AG10803 (cell line): ENCODE measurements around the gene NKRF.

Experiments
- DNase-seq: peaks from one replicate; pipeline ENCODE4 v3.0.0; 2010; ENCODE audit warnings: low read depth
- H3K4me3 ChIP-seq: 2 replicates; pipeline ENCODE4 v1.5.1; 2011; ENCODE audit warnings: mild to moderate bottlenecking, low read length, control low read depth
- CTCF ChIP-seq: conservative IDR thresholded peaks from 2 replicates; pipeline ENCODE4 v1.5.1; 2011; ENCODE audit warnings: mild to moderate bottlenecking, low read length, control low read depth, inconsistent platforms

Gene NKRF

GRCh38 chrX:119589810-119590209 lies 16.4 kb downstream of the NKRF start:
- no peak overlapping the region for H3K4me3 ChIP-seq
- no peak for TF ChIP-seq CTCF
- DNase-seq, result no peak

DNA sequence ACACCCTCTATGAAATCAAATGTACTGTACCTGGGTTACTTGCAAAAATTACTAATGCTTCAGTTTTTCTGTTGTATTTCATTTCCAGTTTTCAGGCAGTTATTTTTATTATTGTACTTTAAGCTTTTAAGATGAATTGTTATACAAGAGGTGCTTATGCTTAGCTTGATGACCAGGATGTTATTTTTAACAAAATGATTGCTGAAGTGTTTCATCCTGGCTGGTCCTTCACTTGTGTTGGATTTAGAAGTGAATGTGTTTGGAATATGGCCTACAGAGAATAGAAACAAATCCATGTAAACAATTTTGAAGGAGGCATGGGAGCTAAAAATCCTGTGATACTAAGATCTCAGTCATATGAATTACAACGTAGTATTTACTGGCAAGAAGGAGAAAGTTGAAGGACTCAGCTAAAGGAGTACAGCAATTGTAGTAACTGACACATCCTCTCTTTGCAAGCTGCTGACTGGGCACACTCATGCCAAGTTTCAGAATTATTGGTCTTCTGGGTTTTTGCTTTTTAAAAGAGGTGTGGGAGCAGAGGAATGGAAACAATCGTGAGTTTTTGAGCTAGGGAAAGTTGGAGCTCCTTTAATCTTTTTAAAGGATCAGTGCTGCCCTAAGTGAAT lies 22.7 kb downstream of the NKRF start:
- DNase-seq, result no peak
- no peak overlapping the region for H3K4me3 ChIP-seq
- TF ChIP-seq CTCF, result no peak

DNA sequence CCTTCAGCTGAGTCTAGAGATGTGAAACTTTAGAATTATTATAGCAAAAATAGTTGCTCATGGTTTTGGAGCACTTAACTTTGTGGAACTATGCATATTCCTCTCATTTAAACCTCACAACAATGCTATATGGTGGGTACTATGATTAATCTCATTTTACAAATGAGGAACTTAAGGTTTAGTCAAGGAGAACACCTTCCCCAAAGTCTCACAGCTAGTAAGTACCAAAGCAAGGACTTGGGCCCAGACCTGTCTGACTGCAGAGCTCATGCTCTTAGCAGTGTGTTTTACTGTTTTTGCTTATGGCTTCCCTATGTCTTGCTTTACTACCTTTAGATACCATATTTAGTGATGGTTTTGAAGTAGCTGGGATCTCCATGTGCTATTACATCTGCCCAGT lies 26.8 kb downstream of the NKRF start:
- DNase-seq, result no peak
- H3K4me3 ChIP-seq, result no peak overlapping the region
- no peak for TF ChIP-seq CTCF

DNA sequence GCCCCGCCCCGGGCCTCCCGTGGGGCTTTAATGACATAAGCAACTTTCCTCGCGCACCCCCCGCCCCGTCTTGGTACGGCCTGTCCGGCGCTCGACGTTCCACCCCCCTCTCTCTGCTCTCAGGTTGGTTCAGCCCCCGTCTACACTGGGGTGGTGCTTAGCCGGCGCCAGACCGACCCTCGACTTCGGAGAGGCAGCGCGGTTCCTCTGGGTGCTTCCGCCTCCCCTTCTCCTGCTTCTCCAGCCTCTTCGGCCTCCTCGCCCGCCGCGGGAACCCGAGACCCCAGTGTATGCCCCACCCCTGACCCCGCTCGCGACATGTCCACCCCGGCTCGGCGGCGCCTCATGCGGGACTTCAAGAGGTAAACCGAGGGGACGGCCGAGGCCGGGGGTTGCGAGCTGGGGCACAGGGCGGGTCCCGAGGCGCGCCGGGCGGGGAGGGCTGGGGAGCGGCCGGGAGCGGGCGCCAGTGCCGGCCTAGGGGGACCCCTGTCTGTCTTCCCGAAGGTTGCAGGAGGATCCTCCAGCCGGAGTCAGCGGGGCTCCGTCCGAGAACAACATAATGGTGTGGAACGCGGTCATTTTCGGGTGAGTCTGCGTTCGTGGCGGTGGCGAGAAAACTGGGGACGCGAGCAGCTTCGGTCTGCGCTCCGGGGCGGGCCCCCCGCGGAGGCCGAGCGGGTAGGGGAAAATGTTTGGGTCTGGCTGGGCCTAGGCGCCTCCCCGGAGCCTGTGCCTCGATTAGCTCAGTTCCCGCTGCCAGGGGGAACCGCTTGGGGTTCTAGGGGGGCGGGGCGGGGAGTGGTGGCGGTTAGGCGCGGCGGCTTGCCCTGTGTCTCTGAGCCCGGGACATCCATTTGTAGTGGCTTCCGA lies 31.6 kb downstream of the NKRF start, which contains the start of gene UBE2A:
Gene UBE2A (plus strand): TSS at position 170 of the 873 bp plus-strand sequence. CDS start 149 bp downstream, at position 319.
- DNase-seq, result peak; percentile 93
- peak within 1 kb of the TSS; percentile 71 for H3K4me3 ChIP-seq
- TF ChIP-seq CTCF, result peak; percentile 30

DNA sequence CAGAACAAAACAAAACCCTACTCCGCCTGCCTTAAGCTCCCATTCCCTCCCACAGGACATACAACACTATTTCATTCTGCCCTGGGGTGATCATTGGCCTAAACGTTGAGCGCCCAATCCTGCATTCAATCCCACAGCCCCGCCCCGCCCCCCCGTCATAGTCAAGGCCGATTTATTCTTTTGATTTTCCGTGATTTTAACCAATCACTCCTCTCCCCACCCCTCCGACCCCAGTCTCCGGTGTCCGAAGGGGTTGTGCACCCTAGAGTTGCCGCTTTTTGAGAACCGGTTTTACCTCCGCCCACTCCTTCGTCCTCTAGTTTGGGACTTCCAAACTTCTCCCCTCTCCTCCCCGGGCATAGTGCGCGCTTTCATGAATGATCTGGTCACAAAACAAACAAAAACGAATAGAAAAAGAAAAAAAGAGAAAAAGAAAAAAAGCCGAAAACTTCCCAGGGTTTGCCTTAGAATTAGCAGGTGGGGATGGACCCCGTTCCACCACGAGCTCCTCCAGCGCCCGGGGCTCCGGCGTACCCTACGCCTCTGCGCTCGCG lies 32.3 kb downstream of the NKRF start:
- TF ChIP-seq CTCF, result no peak
- peak overlapping the region; percentile 71 for H3K4me3 ChIP-seq
- DNase-seq, result peak; percentile 38

DNA sequence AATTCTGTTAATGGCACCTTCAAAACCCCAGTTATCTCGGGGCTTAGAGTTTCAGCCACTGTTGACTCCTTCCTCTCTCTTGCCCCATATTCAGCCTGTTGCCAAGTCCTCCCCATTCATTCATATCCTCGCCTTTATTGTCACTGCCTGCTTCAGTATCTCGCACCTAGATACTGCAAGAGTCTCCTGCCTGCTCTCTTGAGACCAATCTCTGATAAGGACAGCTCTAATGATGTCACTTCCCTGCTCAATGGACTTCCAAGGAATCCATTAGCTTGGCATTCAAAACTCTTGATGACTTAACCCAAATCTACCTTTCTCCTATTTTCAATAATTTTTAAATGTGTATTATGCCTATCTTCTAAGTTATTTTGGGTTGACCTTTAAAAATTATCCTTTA lies 33.0 kb downstream of the NKRF start:
- DNase-seq, result no peak
- peak overlapping the region; percentile 71 for H3K4me3 ChIP-seq
- TF ChIP-seq CTCF, result no peak
